Kidney (tissue), 14 donors: Measurements from ENCODE around the gene LHX1. TPM values are rescaled to one million over a fixed set of nuclear protein-coding genes. Genes with fewer than 3 reads are reported as not detected.

Source experiments
- DNase-seq, 5 donors: peaks; one replicate each; pipeline ENCODE4 v3.0.0-alpha.2; 2013 to 2020
- FAIRE-seq: peaks from 2 replicates; lab custom pipeline; 2012; peaks lifted over from hg19 to GRCh38; lab: Jason Lieb, UNC
- H3K27ac ChIP-seq, 2 donors: one replicate each; pipeline ENCODE4 v1.7.0; 2013; ENCODE audit warnings: low read depth in 2 of 2, low read length in 2 of 2, inconsistent platforms in 1 of 2
- H3K27me3 ChIP-seq: one replicate; pipeline ENCODE4 v1.7.1; 2013; ENCODE audit warnings: low read length, inconsistent platforms; ENCODE audit not compliant: control insufficient read depth, insufficient read depth
- H3K36me3 ChIP-seq, 3 donors: one replicate each; pipeline versions ENCODE4 v1.7.0 to v1.7.1; 2013; ENCODE audit warnings: low read length in 3 of 3, control low read depth in 1 of 3, inconsistent platforms in 1 of 3; ENCODE audit not compliant: insufficient read depth in 3 of 3, control insufficient read depth in 2 of 3
- H3K4me1 ChIP-seq, 3 donors: one replicate each; pipeline versions ENCODE4 v1.7.0 to v1.7.1; 2013; ENCODE audit warnings: low read length in 3 of 3, inconsistent platforms in 1 of 3, low read depth in 1 of 3; ENCODE audit not compliant: control insufficient read depth in 2 of 3, insufficient read depth in 2 of 3
- H3K4me3 ChIP-seq, 3 donors: one replicate each; pipeline versions ENCODE4 v1.7.0 to v1.8.1; 2013; ENCODE audit warnings: low read length in 3 of 3, control low read depth in 1 of 3, inconsistent platforms in 1 of 3
- H3K9ac ChIP-seq, 3 donors: one replicate each; pipeline versions ENCODE4 v1.7.0 to v1.7.1; 2013; ENCODE audit warnings: low read length in 3 of 3, control low read depth in 1 of 3, inconsistent platforms in 1 of 3
- H3K9me3 ChIP-seq, 3 donors: one replicate each; pipeline versions ENCODE4 v1.7.0 to v1.7.1; 2013; ENCODE audit warnings: low read length in 3 of 3, control low read depth in 1 of 3, inconsistent platforms in 1 of 3; ENCODE audit not compliant: control insufficient read depth in 2 of 3, insufficient read depth in 1 of 3
- intact Hi-C: fragments of 100-400 bp; cut with DNase I; formaldehyde crosslinking; loops from one replicate; pipeline ENCODE4 v1.11.1; 2022
- polyA plus RNA-seq: library from polyadenylated mRNA; stranded (reverse); fragments of 350-450 nt; fragmentation: Illumina TruSeq; extraction: RNeasy Lipid Tissue Mini Kit (QIAGEN cat#74804); gene quantifications from one replicate; pipeline ENCODE4 v1.2.3, GENCODE V29; 2014; ENCODE audit warnings: low read depth, low replicate concordance; ENCODE audit not compliant: insufficient read depth
- total RNA-seq: library from RNA; stranded (reverse); fragmentation: NEBNext Ultra II Directional; extraction: Animal tissue kit (Norgen Biotek cat#: 25700); gene quantifications from one replicate; pipeline ENCODE4 v1.2.1, GENCODE V29; 2021
- TF ChIP-seq, protein P1 (sequence below): IDR thresholded peaks from 3 replicates; pipeline ENCODE4 v1.5.1; 2012; ENCODE audit warnings: mild to moderate bottlenecking, moderate library complexity, borderline replicate concordance; ENCODE audit not compliant: insufficient read depth; ENCODE audit errors: extremely low read depth
- donor health status: control.
- donor health status: control.
- donor health status: control.
- donor health status: control.
- donor health status: control.
- donor health status: DM: yes; HTN: yes; CAD: no.
- donor health status: Normal renal cell carcinoma (clear cell type).

The LHX1 gene
- total and polyA plus RNA-seq, 2 donors from 2014 or later, result 10.6 to 18.4 TPM

GRCh38 chr17:36900160-36900512 is 37.1 kb upstream of the LHX1 start:
- no peaks in the 10 kb centered on the region for H3K27me3 ChIP-seq
- no peak overlapping the region for H3K27ac ChIP-seq
- TF ChIP-seq, protein P1, sequence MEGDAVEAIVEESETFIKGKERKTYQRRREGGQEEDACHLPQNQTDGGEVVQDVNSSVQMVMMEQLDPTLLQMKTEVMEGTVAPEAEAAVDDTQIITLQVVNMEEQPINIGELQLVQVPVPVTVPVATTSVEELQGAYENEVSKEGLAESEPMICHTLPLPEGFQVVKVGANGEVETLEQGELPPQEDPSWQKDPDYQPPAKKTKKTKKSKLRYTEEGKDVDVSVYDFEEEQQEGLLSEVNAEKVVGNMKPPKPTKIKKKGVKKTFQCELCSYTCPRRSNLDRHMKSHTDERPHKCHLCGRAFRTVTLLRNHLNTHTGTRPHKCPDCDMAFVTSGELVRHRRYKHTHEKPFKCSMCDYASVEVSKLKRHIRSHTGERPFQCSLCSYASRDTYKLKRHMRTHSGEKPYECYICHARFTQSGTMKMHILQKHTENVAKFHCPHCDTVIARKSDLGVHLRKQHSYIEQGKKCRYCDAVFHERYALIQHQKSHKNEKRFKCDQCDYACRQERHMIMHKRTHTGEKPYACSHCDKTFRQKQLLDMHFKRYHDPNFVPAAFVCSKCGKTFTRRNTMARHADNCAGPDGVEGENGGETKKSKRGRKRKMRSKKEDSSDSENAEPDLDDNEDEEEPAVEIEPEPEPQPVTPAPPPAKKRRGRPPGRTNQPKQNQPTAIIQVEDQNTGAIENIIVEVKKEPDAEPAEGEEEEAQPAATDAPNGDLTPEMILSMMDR, result no peak
- DNase-seq, result no peak
- H3K9ac ChIP-seq, result no peak overlapping the region
- peaks cover 0 to 3% (median 0%) of the 10 kb centered on the region in 3 donors for H3K4me1 ChIP-seq
- H3K9me3 ChIP-seq, result no peaks in the 10 kb centered on the region
- no peak for FAIRE-seq
- H3K36me3 ChIP-seq, result no peaks in the 10 kb centered on the region
- intact Hi-C loops, result no loop called here
- no peak overlapping the region for H3K4me3 ChIP-seq

GRCh38 chr17:36901506-36901905 is 35.8 kb upstream of the LHX1 start:
- TF ChIP-seq, protein P1, result no peak
- no peaks in the 10 kb centered on the region for H3K36me3 ChIP-seq
- no peak overlapping the region for H3K4me3 ChIP-seq
- no peaks in the 10 kb centered on the region for H3K27me3 ChIP-seq
- peaks cover 0 to 3% (median 0%) of the 10 kb centered on the region in 3 donors for H3K4me1 ChIP-seq
- H3K9me3 ChIP-seq, result no peaks in the 10 kb centered on the region
- no peak for FAIRE-seq
- intact Hi-C loops, result no loop called here
- H3K9ac ChIP-seq, result no peak overlapping the region
- H3K27ac ChIP-seq, result no peak overlapping the region
- DNase-seq, result peak; percentile 79 to 90 (median 89)

- H3K27me3 ChIP-seq, result no peaks in the 10 kb centered on the region
- no peak overlapping the region for H3K27ac ChIP-seq
- no peak overlapping the region for H3K4me3 ChIP-seq
- DNase-seq (no peak), FAIRE-seq (no peak)
- no peaks in the 10 kb centered on the region for H3K9me3 ChIP-seq
- H3K9ac ChIP-seq, result no peak overlapping the region
- no peaks in the 10 kb centered on the region for H3K4me1 ChIP-seq
- H3K36me3 ChIP-seq, result no peaks in the 10 kb centered on the region
- intact Hi-C loops, result no loop called here
- TF ChIP-seq, protein P1, result no peak
These were observed 29.9 kb upstream of the LHX1 start for GRCh38 chr17:36907407-36907806.

- no peaks in the 10 kb centered on the region for H3K27me3 ChIP-seq
- DNase-seq (no peak), FAIRE-seq (no peak)
These were observed 26.8 kb upstream of the LHX1 start for GRCh38 chr17:36910513-36910912.

More at GRCh38 chr17:36910513-36910912, 26.8 kb upstream of the LHX1 start:
- TF ChIP-seq, protein P1, result no peak
- Histone ChIP-seq H3K9me3 (no peaks in the 10 kb centered on the region), H3K4me1 (no peaks in the 10 kb centered on the region), H3K27ac (no peak overlapping the region), H3K36me3 (no peaks in the 10 kb centered on the region), H3K4me3 (no peak overlapping the region), H3K9ac (no peak overlapping the region)
- intact Hi-C loops, result no loop called here
